IMR-90 (cell line): ENCODE measurements around the gene TMED6. TPM values are rescaled to one million over a fixed set of nuclear protein-coding genes. Genes with fewer than 3 reads are reported as not detected.

Experiments used
- ATAC-seq: fragments of 200-7000 bp; cut with Tn5 transposase; 2 replicates; pipeline ENCODE4 v1.9.1; 2020; ENCODE audit warnings: low read depth, mild to moderate bottlenecking, moderate library complexity
- BruUV-seq: library from RNA; stranded (reverse); fragments of 400-500 nt; replicated peaks from 2 replicates; lab custom pipeline; 2021; lab: Mats Ljungman, UMichigan
- CTCF ChIA-PET: fragments of 300-600 bp; formaldehyde crosslinking; extraction: SDS; loops from one replicate; lab custom pipeline; 2021; ENCODE audit warnings: antibody characterized with exemption; lab: Yijun Ruan, JAX
- POLR2A ChIA-PET: fragments of 300-600 bp; sonication (Branson Sonifier 250); formaldehyde crosslinking; loops from one replicate; lab custom pipeline; 2022; ENCODE audit warnings: antibody characterized with exemption; ENCODE audit not compliant: unreplicated experiment; lab: Charles Lee
- DNase-seq: peaks from one replicate; pipeline ENCODE4 v3.0.0; 2013
- H2AFZ ChIP-seq: replicated peaks from 2 replicates; pipeline ENCODE3; 2013; ENCODE audit warnings: low read length, mild to moderate bottlenecking; ENCODE audit not compliant: poor library complexity
- H2AK5ac ChIP-seq: 2 replicates; pipeline ENCODE4 v1.6.1; 2013; ENCODE audit warnings: low read depth, low read length, inconsistent platforms
- H2AK9ac ChIP-seq: replicated peaks from 2 replicates; pipeline ENCODE3; 2013; ENCODE audit warnings: mild to moderate bottlenecking, low read depth, low read length, moderate library complexity; ENCODE audit not compliant: poor library complexity
- H2BK120ac ChIP-seq: 2 replicates; pipeline ENCODE4 v1.6.1; 2013; ENCODE audit warnings: low read depth, low read length, inconsistent platforms
- H2BK15ac ChIP-seq: 3 replicates; pipeline ENCODE4 v1.6.1; 2013; ENCODE audit warnings: low read depth, low read length, inconsistent platforms
- H2BK20ac ChIP-seq: 2 replicates; pipeline ENCODE4 v1.6.1; 2013; ENCODE audit warnings: low read depth, mild to moderate bottlenecking, inconsistent platforms, low read length, moderate library complexity
- H2BK5ac ChIP-seq: 2 replicates; pipeline ENCODE4 v1.6.1; 2013; ENCODE audit warnings: mild to moderate bottlenecking, low read depth, low read length, inconsistent platforms; ENCODE audit not compliant: poor library complexity, severe bottlenecking
- H3K14ac ChIP-seq: replicated peaks from 2 replicates; pipeline ENCODE4 v1.6.1; 2013; ENCODE audit warnings: low read depth, low read length, inconsistent platforms
- H3K18ac ChIP-seq: 2 replicates; pipeline ENCODE4 v1.6.1; 2013; ENCODE audit warnings: low read depth, low read length, control low read depth
- H3K23ac ChIP-seq: 2 replicates; pipeline ENCODE4 v1.6.1; 2013; ENCODE audit warnings: low read depth, low read length, inconsistent platforms
- H3K27ac ChIP-seq: 2 replicates; pipeline ENCODE4 v1.5.1; 2013; ENCODE audit warnings: mild to moderate bottlenecking, control low read depth, low read length; ENCODE audit not compliant: insufficient read depth
- H3K27me3 ChIP-seq: 2 replicates; pipeline ENCODE4 v1.6.1; 2013; ENCODE audit warnings: low read length; ENCODE audit not compliant: control insufficient read depth, insufficient read depth
- H3K36me3 ChIP-seq: 2 replicates; pipeline ENCODE4 v1.6.1; 2013; ENCODE audit warnings: low read length, mixed read lengths; ENCODE audit not compliant: control insufficient read depth, insufficient read depth
- H3K4ac ChIP-seq: 2 replicates; pipeline ENCODE4 v1.6.1; 2013; ENCODE audit warnings: low read depth, low read length, inconsistent platforms
- H3K4me1 ChIP-seq: 2 replicates; pipeline ENCODE4 v1.6.1; 2013; ENCODE audit warnings: low read length, mixed read lengths; ENCODE audit not compliant: control insufficient read depth, insufficient read depth
- H3K4me2 ChIP-seq: 2 replicates; pipeline ENCODE4 v1.6.1; 2013; ENCODE audit warnings: low read depth, mild to moderate bottlenecking, control low read depth, low read length, moderate library complexity
- H3K4me3 ChIP-seq: 2 replicates; pipeline ENCODE4 v1.5.1; 2013; ENCODE audit warnings: low read depth, mild to moderate bottlenecking, control low read depth, low read length, moderate library complexity; ENCODE audit not compliant: insufficient read depth
- H3K56ac ChIP-seq: 2 replicates; pipeline ENCODE4 v1.6.1; 2013; ENCODE audit warnings: low read length, inconsistent platforms; ENCODE audit not compliant: insufficient read depth; ENCODE audit errors: extremely low read depth
- H3K79me1 ChIP-seq, 2 experiments: 2 replicates each; pipeline ENCODE4 v1.6.1; 2013; ENCODE audit warnings: low read length in 2 of 2, inconsistent platforms in 1 of 2, low read depth in 1 of 2
- H3K9ac ChIP-seq: 2 replicates; pipeline ENCODE4 v1.6.1; 2013; ENCODE audit warnings: low read depth, low read length, control low read depth
- H3K9me1 ChIP-seq: 2 replicates; pipeline ENCODE4 v1.6.1; 2013; ENCODE audit warnings: low read length, inconsistent platforms; ENCODE audit not compliant: insufficient read depth
- H3K9me3 ChIP-seq: 2 replicates; pipeline ENCODE4 v1.6.1; 2013; ENCODE audit warnings: low read length; ENCODE audit not compliant: control insufficient read depth, insufficient read depth
- H4K20me1 ChIP-seq: 2 replicates; pipeline ENCODE4 v1.6.1; 2013; ENCODE audit warnings: low read length, inconsistent platforms; ENCODE audit not compliant: insufficient read depth
- H4K5ac ChIP-seq: 2 replicates; pipeline ENCODE4 v1.6.1; 2013; ENCODE audit warnings: mild to moderate bottlenecking, low read depth, low read length, control low read depth
- H4K8ac ChIP-seq, 2 experiments: 2 replicates each; pipeline ENCODE4 v1.6.1; 2013; ENCODE audit warnings: low read depth in 2 of 2, low read length in 2 of 2, control low read depth in 1 of 2, inconsistent platforms in 1 of 2
- H4K91ac ChIP-seq: 2 replicates; pipeline ENCODE4 v1.6.1; 2013; ENCODE audit warnings: low read depth, low read length, inconsistent platforms; ENCODE audit not compliant: insufficient read depth
- CEBPB ChIP-seq: IDR thresholded peaks from 2 replicates; pipeline ENCODE4 v1.6.1; 2012; ENCODE audit warnings: low read depth, low read length, improper control_type of control experiment
- NFE2L2 ChIP-seq: fragments of 150-350 bp; IDR thresholded peaks from 2 replicates; pipeline ENCODE4 v1.6.1; 2016; ENCODE audit warnings: low read depth, mild to moderate bottlenecking, low read length
- WGBS, 2 experiments: methylation state at CpG; one replicate each; pipeline versions ENCODE4 v1.1.5 to v1.1.7; 2013; ENCODE audit warnings: missing lambda C conversion rate in 2 of 2; ENCODE audit not compliant: insufficient read length in 1 of 2; ENCODE audit errors: extremely low coverage in 2 of 2; 5-methylcytosine and 5-hydroxymethylcytosine counted together
- dilution Hi-C: fragments of 300-500 bp; cut with HindIII; formaldehyde crosslinking; loops from one replicate; pipeline ENCODE4 v1.14.3; 2018; ENCODE audit warnings: low sequenced_read_pairs; ENCODE audit not compliant: unreplicated experiment
- in situ Hi-C: fragments of 300-500 bp; cut with MboI; formaldehyde crosslinking; loops from 3 replicates; pipeline ENCODE4 v1.14.3; 2019; ENCODE audit warnings: low sequenced_read_pairs, inconsistent platforms, mixed read lengths
- intact Hi-C: fragments of 100-400 bp; cut with micrococcal nuclease; formaldehyde crosslinking; loops from 2 replicates; pipeline ENCODE4 v1.10.0; 2022
- polyA plus RNA-seq, 3 experiments: library from polyadenylated mRNA; depleted of rRNA; stranded (reverse); fragments of >200 nt; gene quantifications; 2 replicates each; pipeline ENCODE4 v1.2.3, GENCODE V29; 2012; ENCODE audit warnings: low replicate concordance in 1 of 3
- total RNA-seq: library from RNA; depleted of rRNA; stranded (reverse); fragments of >200 nt; gene quantifications from 2 replicates; pipeline ENCODE4 v1.2.3, GENCODE V29; 2012

TMED6 gene
- total and polyA plus RNA-seq, 2 of the 4 experiments (the other 2 are of a cell fraction), result 0.10 TPM; not detected in 1

DNA sequence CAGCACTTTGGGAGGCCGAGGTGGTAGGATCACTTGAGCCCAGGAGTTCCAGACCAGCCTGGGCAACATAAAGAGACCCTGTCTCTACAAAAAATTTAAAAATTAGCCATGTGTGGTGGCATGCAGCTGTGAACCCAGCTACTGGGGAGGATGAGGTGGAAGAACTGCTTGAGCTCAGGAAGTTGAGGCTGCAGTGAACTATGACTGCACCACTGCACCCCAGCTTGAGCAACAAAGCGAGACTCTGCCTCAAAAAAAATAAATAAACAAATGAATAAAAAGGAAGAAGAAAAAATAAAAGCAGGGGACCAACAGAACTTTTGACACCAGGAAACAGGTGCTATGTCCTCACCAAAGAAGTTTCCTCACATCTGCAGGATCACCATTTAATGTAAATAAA, 20.0 kb upstream of the TMED6 start:
- H3K4me2 ChIP-seq, result no peak overlapping the region
- BruUV-seq, result no TSS peak

More for the DNA sequence above, 20.0 kb upstream of the TMED6 start:
- Histone ChIP-seq H3K18ac (no peak overlapping the region), H2BK120ac (no peak overlapping the region), H3K4me3 (no peak overlapping the region), H3K79me1 (peaks cover 34 to 47% of the 10 kb centered on the region in 2 experiments), H3K23ac (no peak overlapping the region), H3K4ac (no peak overlapping the region), H4K91ac (no peak overlapping the region), H3K27me3 (no peaks in the 10 kb centered on the region), H4K8ac (no peak overlapping the region), H4K5ac (no peak overlapping the region), H3K14ac (no peak overlapping the region), H2AFZ (no peak overlapping the region), H4K20me1 (0 out of 2 replicates have a peak, but pooled peaks cover 5% of the 10 kb centered on the region), H2BK5ac (no peak overlapping the region), H3K4me1 (no peaks in the 10 kb centered on the region), H3K56ac (no peak overlapping the region), H3K9me3 (no peaks in the 10 kb centered on the region), H3K36me3 (peaks cover 37% of the 10 kb centered on the region), H3K9ac (no peak overlapping the region), H3K27ac (no peak overlapping the region), H2AK5ac (no peak overlapping the region), H3K9me1 (peaks cover 9% of the 10 kb centered on the region; the same call in 1 of the 2 replicates), H2BK20ac (no peak overlapping the region), H2AK9ac (no peak overlapping the region), H2BK15ac (no peak overlapping the region)
- no peak for ATAC-seq
- no CpG with 5 or more reads among the region's 2 CpGs for WGBS, 2 experiments
- dilution Hi-C loops, result no loop called here
- CTCF ChIA-PET, result no interaction called here
- POLR2A ChIA-PET, result no interaction called here
- TF ChIP-seq NFE2L2 (no peak), CEBPB (no peak)
- DNase-seq, result no peak
- in situ Hi-C loops, result no loop called here
- intact Hi-C loops, result no loop called here
